NCI-H82 treated with DMSO at 0.1 percent for 48 hours (cell line): ENCODE results near the gene SPOCD1.

ENCODE experiments used
- DNase-seq: peaks from one replicate; lab custom pipeline; 2025; ENCODE audit not compliant: unreplicated experiment; lab: John Stamatoyannopoulos, UW

Gene SPOCD1

DNA sequence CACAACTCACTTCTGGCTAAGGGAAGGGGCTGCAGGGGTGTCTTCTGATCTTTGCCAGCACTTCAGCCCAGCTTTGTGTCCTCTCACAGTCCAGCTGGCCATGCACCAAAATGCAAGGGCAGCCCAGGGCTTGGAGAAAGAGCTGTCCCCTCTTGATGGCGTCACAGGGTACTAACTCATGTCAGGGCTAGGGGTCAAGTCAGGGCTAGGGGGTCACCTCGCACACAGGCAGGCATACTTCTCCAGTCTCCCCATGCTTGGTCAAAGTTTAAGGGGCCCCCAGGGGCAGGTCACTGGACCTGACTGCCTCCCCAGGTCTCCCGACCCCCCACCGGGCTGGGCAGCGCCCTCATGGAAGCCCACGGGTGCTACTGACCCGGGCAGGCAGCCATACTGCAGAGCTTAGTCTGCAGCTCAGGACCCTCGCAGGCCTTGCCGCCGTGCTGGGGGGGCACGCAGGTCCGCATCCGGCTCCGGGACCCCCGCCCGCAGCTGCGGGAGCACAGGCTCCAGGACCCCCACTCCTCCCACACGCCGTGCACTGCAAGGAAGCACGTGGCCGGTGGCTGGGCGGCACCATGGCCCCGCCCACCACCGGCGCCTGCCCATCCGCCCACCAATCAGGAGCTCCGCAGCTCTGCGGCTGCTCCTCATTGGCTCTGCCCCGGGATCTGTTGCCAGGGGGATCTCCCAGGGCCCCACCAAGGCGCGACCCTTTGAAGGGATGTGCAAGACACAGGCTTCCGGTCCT is 73.2 kb downstream of the SPOCD1 start:
- no peak for DNase-seq
